KMS-11 (cell line): ENCODE results near the gene LUC7L3.

Experiments
- H2AFZ ChIP-seq: fragments of 200-600 bp; sonication (generic); 2 replicates; pipeline ENCODE4 v1.6.1; 2016; ENCODE audit warnings: antibody characterized with exemption, mixed run types, low read depth
- H3K27ac ChIP-seq: fragments of 200-600 bp; sonication (generic); 2 replicates; pipeline ENCODE4 v1.6.1; 2016; ENCODE audit warnings: mild to moderate bottlenecking, mixed run types
- H3K27me3 ChIP-seq: fragments of 200-600 bp; sonication (generic); 2 replicates; pipeline ENCODE4 v1.6.1; 2017; ENCODE audit warnings: mild to moderate bottlenecking, low read depth, mixed run types, moderate library complexity; ENCODE audit not compliant: insufficient read depth
- H3K36me3 ChIP-seq: fragments of 200-600 bp; sonication (generic); 2 replicates; pipeline ENCODE4 v1.6.1; 2017; ENCODE audit warnings: mild to moderate bottlenecking, mixed run types; ENCODE audit not compliant: insufficient read depth
- H3K4me1 ChIP-seq: fragments of 200-600 bp; sonication (generic); 2 replicates; pipeline ENCODE4 v1.6.1; 2016; ENCODE audit warnings: mild to moderate bottlenecking, low read depth, mixed run types; ENCODE audit not compliant: poor library complexity, severe bottlenecking
- H3K4me2 ChIP-seq: fragments of 200-600 bp; sonication (generic); 2 replicates; pipeline ENCODE4 v1.7.0; 2016; ENCODE audit warnings: mild to moderate bottlenecking, mixed run types
- H3K4me3 ChIP-seq: fragments of 200-600 bp; sonication (generic); IDR thresholded peaks from 2 replicates; pipeline ENCODE4 v1.6.1; 2017; ENCODE audit warnings: low read depth, low read length, mixed read lengths; ENCODE audit not compliant: insufficient read depth
- H3K79me2 ChIP-seq: fragments of 200-600 bp; sonication (generic); 2 replicates; pipeline ENCODE4 v1.6.1; 2016; ENCODE audit warnings: low read depth, mixed run types; ENCODE audit not compliant: insufficient read depth
- H3K9ac ChIP-seq: fragments of 200-600 bp; sonication (generic); 2 replicates; pipeline ENCODE4 v1.6.1; 2016; ENCODE audit warnings: mild to moderate bottlenecking, mixed run types
- H4K20me1 ChIP-seq: fragments of 200-600 bp; sonication (generic); 2 replicates; pipeline ENCODE4 v1.6.1; 2016; ENCODE audit warnings: mild to moderate bottlenecking, mixed run types; ENCODE audit not compliant: insufficient read depth
- CTCF ChIP-seq: fragments of 200-600 bp; sonication (generic); conservative IDR thresholded peaks from 2 replicates; pipeline ENCODE4 v1.6.1; 2017; ENCODE audit warnings: low read depth, mild to moderate bottlenecking, antibody characterized with exemption, low read length, moderate library complexity, mixed read lengths

The LUC7L3 gene

GRCh38 chr17:50691550-50692447 lies 27.6 kb upstream of the LUC7L3 start:
- Histone ChIP-seq H3K27ac (no peak overlapping the region), H3K9ac (no peak overlapping the region), H2AFZ (no peak overlapping the region), H3K4me3 (no peak overlapping the region), H3K36me3 (no peaks in the 10 kb centered on the region; the same call in 1 of the 2 replicates), H4K20me1 (no peaks in the 10 kb centered on the region), H3K4me2 (no peak overlapping the region), H3K4me1 (peaks cover 28% of the 10 kb centered on the region), H3K79me2 (no peaks in the 10 kb centered on the region; the same call in 1 of the 2 replicates), H3K27me3 (no peaks in the 10 kb centered on the region)
- no peak for TF ChIP-seq CTCF

DNA sequence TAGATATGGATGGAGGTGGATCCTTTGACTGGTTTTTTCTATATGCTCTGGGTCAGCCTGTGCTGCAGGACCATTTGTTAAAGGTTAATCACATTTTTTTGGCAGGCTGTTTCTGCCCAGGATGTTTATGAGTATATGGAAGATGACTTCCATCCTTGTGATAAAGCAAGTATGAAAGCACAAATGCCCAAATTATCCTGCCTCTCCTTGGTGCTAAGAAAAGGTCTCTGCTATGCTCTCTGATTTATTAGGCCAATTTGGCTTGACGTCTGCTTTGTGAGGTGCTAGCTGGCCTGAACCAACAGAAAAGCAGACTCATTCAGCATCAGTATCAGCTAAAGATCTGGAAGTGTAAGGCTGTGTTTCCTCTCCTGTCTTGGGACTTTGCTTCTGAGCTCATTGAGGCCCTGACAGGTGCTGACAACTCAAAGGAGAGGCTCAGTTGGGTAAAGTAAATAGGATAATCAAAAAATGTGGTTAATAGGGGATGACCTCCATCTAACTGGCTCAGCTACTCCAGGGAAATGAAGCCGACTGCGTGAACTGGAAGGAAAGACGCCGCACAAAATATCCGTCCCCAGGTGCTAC lies 26.9 kb upstream of the LUC7L3 start:
- TF ChIP-seq CTCF: no peak

DNA sequence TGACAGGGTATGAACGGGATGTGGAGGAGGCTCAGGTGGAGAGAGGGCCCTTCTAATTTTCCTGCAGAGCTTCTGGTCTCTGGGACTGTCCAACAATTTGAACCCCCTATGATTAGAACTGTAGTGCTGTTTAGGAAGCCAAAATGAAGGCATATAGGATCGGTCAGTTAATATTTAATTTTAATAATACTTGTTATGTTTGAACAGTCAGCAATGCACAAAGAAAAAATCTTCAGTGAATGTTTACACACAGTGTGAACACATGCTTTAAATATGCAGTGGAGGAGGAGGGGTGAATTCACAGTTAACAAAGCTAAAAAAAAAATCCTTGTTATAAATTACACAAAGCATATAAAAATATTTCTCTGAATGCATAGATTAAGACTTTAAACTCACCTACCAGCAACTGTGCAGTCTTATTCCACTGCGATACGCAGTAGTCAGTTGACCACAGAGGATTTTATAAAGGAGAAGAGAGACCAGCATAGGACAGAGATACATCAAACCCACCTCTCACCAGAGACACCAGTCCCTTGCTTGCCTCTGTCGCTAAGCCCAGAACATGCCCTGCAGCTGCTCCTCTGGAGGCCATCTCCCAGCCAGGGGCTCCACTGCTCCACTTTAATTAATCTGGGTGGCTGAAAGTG lies 26.2 kb upstream of the LUC7L3 start:
- Histone ChIP-seq H2AFZ (no peak overlapping the region), H3K36me3 (no peaks in the 10 kb centered on the region; the same call in 1 of the 2 replicates), H3K79me2 (no peaks in the 10 kb centered on the region; the same call in 1 of the 2 replicates), H4K20me1 (no peaks in the 10 kb centered on the region), H3K27ac (no peak overlapping the region), H3K4me2 (no peak overlapping the region), H3K27me3 (no peaks in the 10 kb centered on the region), H3K4me1 (peaks cover 41% of the 10 kb centered on the region), H3K4me3 (no peak overlapping the region), H3K9ac (no peak overlapping the region)
- no peak for TF ChIP-seq CTCF

More for the DNA sequence above, 26.9 kb upstream of the LUC7L3 start:
- H3K4me2 ChIP-seq: no peak overlapping the region
- peaks cover 35% of the 10 kb centered on the region for H3K4me1 ChIP-seq
- no peak overlapping the region for H3K4me3 ChIP-seq
- H3K27ac ChIP-seq: no peak overlapping the region
- no peaks in the 10 kb centered on the region for H4K20me1 ChIP-seq
- H3K79me2 ChIP-seq: no peaks in the 10 kb centered on the region; the same call in 1 of the 2 replicates
- H3K36me3 ChIP-seq: no peaks in the 10 kb centered on the region; the same call in 1 of the 2 replicates
- H3K27me3 ChIP-seq: no peaks in the 10 kb centered on the region
- no peak overlapping the region for H2AFZ ChIP-seq
- H3K9ac ChIP-seq: no peak overlapping the region

DNA sequence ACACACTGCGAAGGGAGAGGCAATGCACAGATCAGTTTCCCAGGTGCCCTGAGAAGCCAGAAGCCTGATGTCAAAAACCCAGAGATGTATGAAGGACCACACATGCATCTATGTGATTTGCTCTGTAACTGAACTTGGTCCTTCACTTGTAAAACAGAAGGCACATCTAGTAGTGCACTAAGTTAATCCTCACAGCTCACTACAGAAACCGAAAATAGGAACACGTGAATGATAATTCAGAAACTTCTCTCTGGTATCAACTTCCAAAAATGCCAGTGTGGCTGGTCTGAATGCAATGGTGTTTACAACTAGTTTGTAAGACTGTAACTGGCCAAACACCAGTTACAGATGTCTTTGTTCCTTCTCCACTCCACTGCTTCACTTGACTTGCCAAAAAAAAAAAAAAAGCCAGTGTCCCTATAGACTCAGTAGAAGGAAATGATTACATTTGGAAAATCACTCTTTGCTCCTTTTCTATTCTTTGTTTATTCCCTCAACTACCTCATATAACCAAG lies 23.0 kb upstream of the LUC7L3 start:
- H3K9ac ChIP-seq: peak overlapping the region; percentile 7; the same call in 1 of the 2 replicates
- peaks cover 15% of the 10 kb centered on the region; the same call in 1 of the 2 replicates for H3K79me2 ChIP-seq
- no peak for TF ChIP-seq CTCF
- H3K4me1 ChIP-seq: peaks cover 53% of the 10 kb centered on the region
- no peak overlapping the region for H3K4me3 ChIP-seq
- H3K27ac ChIP-seq: peak overlapping the region; percentile 64
- no peak overlapping the region for H2AFZ ChIP-seq
- no peaks in the 10 kb centered on the region; the same call in 1 of the 2 replicates for H4K20me1 ChIP-seq
- H3K36me3 ChIP-seq: no peaks in the 10 kb centered on the region; the same call in 1 of the 2 replicates
- peak overlapping the region; percentile 86 for H3K4me2 ChIP-seq
- H3K27me3 ChIP-seq: no peaks in the 10 kb centered on the region
